Central memory CD8-positive, alpha-beta T cell (primary cell): Measurements from ENCODE around the gene MIOX.

Experiments used
- ATAC-seq: fragments of 150-1000 bp; cut with Tn5 transposase; replicated peaks from 2 replicates; pipeline ENCODE4 v1.10.0; 2022; ENCODE audit warnings: mild to moderate bottlenecking, moderate FRiP score, moderate number of reproducible peaks; ENCODE audit not compliant: poor library complexity, severe bottlenecking; ENCODE audit errors: extremely low read depth
- DNase-seq, 2 donors: peaks; one replicate each; pipeline ENCODE4 v3.0.0; 2021; ENCODE audit warnings: low spot score in 2 of 2
- H3K27ac Mint-ChIP-seq: one replicate; pipeline ENCODE4 v1.8.0; 2022; ENCODE audit warnings: low read depth, mild to moderate bottlenecking, moderate library complexity, mixed read lengths
- H3K27me3 Mint-ChIP-seq: one replicate; pipeline ENCODE4 v1.8.0; 2022; ENCODE audit warnings: mixed read lengths
- H3K36me3 Mint-ChIP-seq: one replicate; pipeline ENCODE4 v1.8.0; 2022; ENCODE audit warnings: mild to moderate bottlenecking, moderate library complexity, mixed read lengths; ENCODE audit not compliant: insufficient read depth
- H3K4me1 Mint-ChIP-seq: one replicate; pipeline ENCODE4 v1.8.0; 2022; ENCODE audit warnings: mixed read lengths
- H3K4me3 Mint-ChIP-seq: one replicate; pipeline ENCODE4 v1.8.0; 2022; ENCODE audit warnings: mild to moderate bottlenecking, moderate library complexity, mixed read lengths
- H3K9me3 Mint-ChIP-seq: one replicate; pipeline ENCODE4 v1.8.0; 2022; ENCODE audit warnings: mixed read lengths

The MIOX gene

GRCh38 chr22:50459496-50460140 lies 27.0 kb upstream of the MIOX start:
- Mint-ChIP-seq H3K4me3 (no peak overlapping the region), H3K27me3 (no peaks in the 10 kb centered on the region), H3K36me3 (peaks cover 60% of the 10 kb centered on the region), H3K9me3 (no peaks in the 10 kb centered on the region), H3K27ac (peak overlapping the region; percentile 83), H3K4me1 (peaks cover 12% of the 10 kb centered on the region)
- no peak for ATAC-seq
- DNase-seq, result no peak

GRCh38 chr22:50460938-50461337 lies 25.7 kb upstream of the MIOX start:
- H3K4me1 Mint-ChIP-seq, result peaks cover 12% of the 10 kb centered on the region

GRCh38 chr22:50461536-50461935 lies 25.1 kb upstream of the MIOX start:
- ATAC-seq (no peak), DNase-seq (no peak)
- H3K4me1 Mint-ChIP-seq, result peaks cover 18% of the 10 kb centered on the region
- H3K9me3 Mint-ChIP-seq, result no peaks in the 10 kb centered on the region
- H3K27ac Mint-ChIP-seq, result no peak overlapping the region
- H3K4me3 Mint-ChIP-seq, result no peak overlapping the region
- peaks cover 53% of the 10 kb centered on the region for H3K36me3 Mint-ChIP-seq
- H3K27me3 Mint-ChIP-seq, result no peaks in the 10 kb centered on the region

More at GRCh38 chr22:50460938-50461337, 25.7 kb upstream of the MIOX start:
- Mint-ChIP-seq H3K27ac (no peak overlapping the region), H3K36me3 (peaks cover 51% of the 10 kb centered on the region), H3K27me3 (no peaks in the 10 kb centered on the region), H3K4me3 (no peak overlapping the region), H3K9me3 (no peaks in the 10 kb centered on the region)
- ATAC-seq (no peak), DNase-seq (no peak)

- Mint-ChIP-seq H3K27ac (no peak overlapping the region), H3K4me3 (no peak overlapping the region), H3K9me3 (no peaks in the 10 kb centered on the region), H3K27me3 (no peaks in the 10 kb centered on the region), H3K4me1 (peaks cover 21% of the 10 kb centered on the region), H3K36me3 (peaks cover 52% of the 10 kb centered on the region)
- ATAC-seq, result no peak
- DNase-seq, result no peak
Observed at GRCh38 chr22:50461979-50462540, 24.6 kb upstream of the MIOX start.

- Mint-ChIP-seq H3K9me3 (no peaks in the 10 kb centered on the region), H3K27me3 (no peaks in the 10 kb centered on the region), H3K27ac (no peak overlapping the region), H3K4me3 (no peak overlapping the region), H3K36me3 (peaks cover 46% of the 10 kb centered on the region), H3K4me1 (peaks cover 15% of the 10 kb centered on the region)
- ATAC-seq (no peak), DNase-seq (no peak)
Observed at GRCh38 chr22:50463188-50463900, 23.3 kb upstream of the MIOX start.

- Mint-ChIP-seq H3K27me3 (no peaks in the 10 kb centered on the region), H3K4me1 (peaks cover 23% of the 10 kb centered on the region), H3K27ac (no peak overlapping the region), H3K4me3 (no peak overlapping the region), H3K9me3 (no peaks in the 10 kb centered on the region), H3K36me3 (peaks cover 44% of the 10 kb centered on the region)
- DNase-seq, result no peak
- no peak for ATAC-seq
Observed at GRCh38 chr22:50464451-50464850, 22.2 kb upstream of the MIOX start.

- no peaks in the 10 kb centered on the region for H3K27me3 Mint-ChIP-seq
- H3K4me3 Mint-ChIP-seq, result no peak overlapping the region
- DNase-seq, result no peak
- peaks cover 31% of the 10 kb centered on the region for H3K4me1 Mint-ChIP-seq
- ATAC-seq, result no peak
- peaks cover 47% of the 10 kb centered on the region for H3K36me3 Mint-ChIP-seq
- no peak overlapping the region for H3K27ac Mint-ChIP-seq
- H3K9me3 Mint-ChIP-seq, result no peaks in the 10 kb centered on the region
Observed at GRCh38 chr22:50465066-50465930, 21.4 kb upstream of the MIOX start.

- H3K4me3 Mint-ChIP-seq, result no peak overlapping the region
- no peaks in the 10 kb centered on the region for H3K9me3 Mint-ChIP-seq
- H3K4me1 Mint-ChIP-seq, result peaks cover 50% of the 10 kb centered on the region
- peaks cover 41% of the 10 kb centered on the region for H3K36me3 Mint-ChIP-seq
- H3K27ac Mint-ChIP-seq, result peak overlapping the region; percentile 85
- H3K27me3 Mint-ChIP-seq, result no peaks in the 10 kb centered on the region
- DNase-seq (no peak), ATAC-seq (no peak)
Observed at GRCh38 chr22:50467341-50467740, 19.3 kb upstream of the MIOX start.

GRCh38 chr22:50467773-50468440 lies 18.8 kb upstream of the MIOX start:
- Mint-ChIP-seq H3K9me3 (no peaks in the 10 kb centered on the region), H3K4me1 (peaks cover 55% of the 10 kb centered on the region), H3K27me3 (no peaks in the 10 kb centered on the region), H3K36me3 (peaks cover 40% of the 10 kb centered on the region), H3K4me3 (peak overlapping the region; percentile 72), H3K27ac (peak overlapping the region; percentile 92)
- ATAC-seq (no peak), DNase-seq (no peak)

- peak overlapping the region; percentile 92 for H3K27ac Mint-ChIP-seq
- H3K4me1 Mint-ChIP-seq, result peaks cover 63% of the 10 kb centered on the region
Observed at GRCh38 chr22:50468626-50469025, 18.0 kb upstream of the MIOX start.

GRCh38 chr22:50469377-50470305 lies 17.0 kb upstream of the MIOX start:
- Mint-ChIP-seq H3K36me3 (peaks cover 32% of the 10 kb centered on the region), H3K27ac (peak overlapping the region; percentile 92), H3K4me1 (peaks cover 70% of the 10 kb centered on the region), H3K9me3 (no peaks in the 10 kb centered on the region), H3K27me3 (no peaks in the 10 kb centered on the region), H3K4me3 (peak overlapping the region; percentile 72)
- ATAC-seq (peak; percentile 89), DNase-seq (peak; percentile 92 to 98)

More at GRCh38 chr22:50468626-50469025, 18.0 kb upstream of the MIOX start:
- H3K36me3 Mint-ChIP-seq, result peaks cover 41% of the 10 kb centered on the region
- no peak for ATAC-seq
- DNase-seq, result no peak
- H3K27me3 Mint-ChIP-seq, result no peaks in the 10 kb centered on the region
- H3K4me3 Mint-ChIP-seq, result peak overlapping the region; percentile 72
- H3K9me3 Mint-ChIP-seq, result no peaks in the 10 kb centered on the region
